Activated CD8-positive, alpha-beta memory T cell treated with anti-CD3 and anti-CD28 coated beads for 48 hours (primary cell): Measurements from ENCODE around the gene ZNF83.
"Not testable (repeated sequence)": the region's sequence is repeated elsewhere in the genome, so short reads cannot be mapped to it uniquely, and the experiment has no call there.

ENCODE experiments used
- DNase-seq, 3 experiments: peaks; one replicate each; pipeline ENCODE4 v3.0.0-alpha.2; 2020; ENCODE audit warnings: low read depth in 2 of 3, low spot score in 2 of 3

The ZNF83 gene

GRCh38 chr19:52637718-52638585 is at the start of gene ZNF83:
Gene ZNF83, minus strand, starts transcription at chr19:52638355.
- DNase-seq, result peak; percentile 60 to 70 (median 63)

DNA sequence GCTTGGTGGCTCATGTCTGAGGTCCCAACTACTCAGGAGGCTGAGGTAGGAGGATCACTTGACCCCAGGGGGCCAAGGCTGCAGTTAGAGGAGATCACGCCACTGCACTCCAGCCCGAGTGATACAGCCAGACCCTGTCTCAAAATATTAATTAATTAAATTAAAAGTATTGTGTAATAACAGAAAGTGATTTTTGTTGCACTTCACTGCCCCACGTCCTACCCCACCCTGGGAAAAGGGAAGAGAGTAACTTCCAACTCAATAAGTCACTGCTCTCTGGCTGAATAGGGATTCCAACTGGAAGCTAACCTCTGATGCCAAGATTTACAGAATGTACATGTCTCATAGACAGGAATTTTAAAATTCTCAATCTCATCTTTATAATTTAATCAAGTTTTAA is 49.5 kb upstream of the ZNF83 start:
- no peak for DNase-seq

GRCh38 chr19:52685811-52686210 is 47.7 kb upstream of the ZNF83 start:
- no peak for DNase-seq

- DNase-seq, result not testable (repeated sequence)
Measured at GRCh38 chr19:52681216-52681615, 43.1 kb upstream of the ZNF83 start.

DNA sequence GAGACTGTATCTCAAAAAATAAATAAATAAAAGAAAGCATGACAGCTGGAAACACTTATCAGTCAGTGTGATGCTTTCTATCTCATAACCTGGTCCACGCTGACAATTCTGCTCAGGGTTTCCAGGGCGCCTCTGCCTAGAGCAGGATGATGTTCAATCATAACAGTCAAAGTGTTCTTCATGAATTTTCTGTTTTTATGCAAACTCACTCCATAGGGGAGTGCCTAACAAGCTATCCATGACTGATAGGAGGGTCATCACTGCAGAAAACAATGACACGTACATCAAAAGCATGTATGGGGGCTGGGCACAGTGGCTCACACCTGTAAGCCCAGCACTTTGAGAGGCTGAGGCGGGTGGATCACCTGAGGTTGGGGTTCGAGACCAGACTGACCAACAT is 41.4 kb upstream of the ZNF83 start:
- no peak for DNase-seq

DNA sequence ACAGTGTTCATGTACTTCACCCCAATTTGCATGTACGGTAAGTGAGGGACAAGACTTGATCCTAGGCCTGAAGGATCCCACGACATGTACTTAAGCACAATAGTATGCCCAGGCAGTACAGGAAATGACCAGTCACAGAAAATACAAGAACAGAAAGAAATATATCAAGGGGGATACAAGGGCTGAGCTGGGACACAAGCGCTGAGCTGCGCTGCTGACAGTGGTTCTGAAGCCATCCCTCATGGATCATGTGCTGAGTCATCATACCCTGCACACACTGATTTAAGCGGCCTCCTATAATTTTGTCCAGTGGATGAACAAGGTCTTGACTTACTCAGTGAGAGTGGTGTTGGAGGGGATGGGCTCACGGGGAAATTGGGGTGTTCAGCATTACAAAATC is 37.1 kb upstream of the ZNF83 start:
- DNase-seq, result not testable (repeated sequence)

GRCh38 chr19:52673014-52673413 is 34.9 kb upstream of the ZNF83 start:
- DNase-seq, result no peak

DNA sequence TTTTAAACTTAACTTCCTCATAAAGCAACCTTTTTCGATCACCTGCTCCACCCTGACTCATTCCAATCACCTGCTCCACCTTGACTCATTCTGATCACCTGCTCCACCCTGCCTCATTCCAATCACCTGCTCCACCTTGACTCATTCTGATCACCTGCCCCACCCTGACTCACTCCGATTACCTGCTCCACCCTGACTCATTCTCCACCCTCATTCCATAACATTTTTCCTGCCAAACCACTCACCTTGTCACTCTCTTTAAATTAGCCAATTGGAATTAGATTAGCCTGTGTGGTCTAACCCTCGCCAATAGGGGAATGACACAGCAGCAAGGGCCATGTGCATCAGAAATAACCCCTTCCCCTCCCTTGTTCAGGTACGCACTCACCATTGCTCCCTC is 31.9 kb upstream of the ZNF83 start:
- no peak for DNase-seq

DNA sequence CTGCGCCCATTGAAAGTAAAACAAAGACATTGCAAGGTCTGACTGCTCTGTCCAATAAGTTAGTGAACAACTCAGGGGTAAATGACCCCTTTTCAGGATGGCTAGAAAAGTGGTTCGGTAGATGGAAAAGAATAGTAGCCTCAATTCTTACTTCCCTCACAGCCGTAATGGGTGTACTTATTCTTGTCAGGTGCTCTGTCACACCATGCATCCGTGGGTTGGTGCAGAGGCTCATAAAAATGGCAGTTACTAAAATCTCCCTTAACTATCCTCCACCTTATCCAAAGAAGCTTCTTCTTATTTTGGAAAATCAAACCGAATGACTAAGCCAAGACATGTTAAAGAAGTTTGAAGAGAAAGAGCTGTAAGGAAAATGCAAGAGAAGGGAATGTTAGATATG is 31.4 kb upstream of the ZNF83 start:
- no peak for DNase-seq

GRCh38 chr19:52667972-52668371 is 29.8 kb upstream of the ZNF83 start:
- no peak for DNase-seq

DNA sequence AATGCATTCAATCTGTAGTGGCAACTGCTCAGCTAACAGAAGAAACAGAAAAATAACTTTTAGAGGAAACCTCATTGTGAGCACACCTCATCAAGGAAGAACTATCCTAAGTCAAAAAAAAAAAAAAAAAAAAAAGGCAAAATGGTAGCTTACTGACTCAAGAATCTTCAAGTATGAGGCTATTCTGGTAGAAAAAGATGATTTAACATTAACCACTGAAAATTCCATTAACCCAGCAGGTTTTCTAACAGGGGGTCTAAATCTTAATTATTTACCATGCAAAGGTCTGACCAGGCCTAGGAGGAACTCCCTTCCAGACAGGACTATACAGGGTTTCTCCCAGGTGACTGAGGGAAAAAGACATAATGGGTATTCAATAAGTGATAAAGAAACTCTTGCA is 28.4 kb upstream of the ZNF83 start:
- DNase-seq, result no peak

DNA sequence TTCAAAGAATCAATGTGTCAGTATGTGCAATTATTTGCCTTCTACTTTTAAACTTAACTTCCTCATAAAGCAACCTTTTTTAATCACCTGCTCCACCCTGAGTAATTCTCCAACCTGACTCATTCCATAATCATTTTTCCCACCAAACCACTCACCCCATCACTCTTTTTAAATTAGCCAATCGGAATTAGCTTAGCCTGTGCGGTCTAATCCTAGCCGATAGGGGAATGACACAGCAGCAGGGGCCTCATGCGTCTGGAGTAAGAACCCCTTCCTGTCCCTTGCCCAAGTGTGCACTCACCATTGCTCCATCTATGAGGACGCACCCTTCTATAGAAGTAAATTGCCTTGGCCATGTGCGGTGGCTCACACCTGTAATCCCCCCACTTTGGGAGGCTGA is 27.4 kb upstream of the ZNF83 start:
- no peak for DNase-seq

- DNase-seq, result no peak
Measured at GRCh38 chr19:52665027-52665426, 26.9 kb upstream of the ZNF83 start.

GRCh38 chr19:52664461-52664860 is 26.3 kb upstream of the ZNF83 start:
- DNase-seq, result no peak

- no peak for DNase-seq
Measured at GRCh38 chr19:52662631-52663030, 24.5 kb upstream of the ZNF83 start.

DNA sequence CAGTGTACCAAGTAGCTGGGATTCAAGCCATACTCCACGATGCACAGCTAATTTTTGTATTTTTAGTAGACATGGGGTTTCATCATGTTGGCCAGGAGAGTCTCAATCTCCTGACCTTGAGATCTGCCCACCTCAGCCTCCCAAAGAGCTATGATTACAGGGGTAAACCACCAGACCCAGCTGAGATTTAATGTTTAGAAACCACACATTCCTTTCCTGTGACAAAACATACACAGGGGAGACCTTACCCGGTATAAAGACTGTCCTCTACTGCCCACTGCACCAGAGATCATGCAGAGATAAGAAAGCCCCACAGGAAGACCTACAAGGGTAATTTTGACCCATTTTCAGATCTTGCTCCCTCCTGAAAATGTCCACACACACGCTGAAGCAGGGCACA is 22.8 kb upstream of the ZNF83 start:
- no peak for DNase-seq

GRCh38 chr19:52659013-52659412 is 20.9 kb upstream of the ZNF83 start:
- no peak for DNase-seq

DNA sequence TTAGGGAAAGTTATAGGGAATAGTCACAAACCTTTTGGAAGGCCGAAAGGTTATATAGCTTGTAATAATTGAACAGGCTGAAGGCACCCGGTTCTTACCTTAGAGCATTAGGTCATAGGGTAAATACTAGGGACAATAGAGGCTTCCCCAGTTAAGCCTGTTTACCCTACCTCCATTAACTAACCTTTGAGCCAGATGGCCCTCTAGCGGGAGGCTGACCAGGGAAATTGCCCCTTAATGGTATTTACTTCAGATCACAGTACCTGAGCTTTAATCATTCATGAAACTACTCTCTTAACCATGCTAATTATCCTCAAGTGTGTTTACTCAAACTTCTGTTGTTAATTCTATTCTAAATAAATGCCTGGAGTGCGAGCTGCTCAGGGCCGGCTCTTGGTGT is 20.4 kb upstream of the ZNF83 start:
- DNase-seq, result no peak

- DNase-seq, result no peak
Measured at GRCh38 chr19:52653161-52653560, 15.0 kb upstream of the ZNF83 start.

GRCh38 chr19:52651956-52652355 is 13.8 kb upstream of the ZNF83 start:
- no peak for DNase-seq

DNA sequence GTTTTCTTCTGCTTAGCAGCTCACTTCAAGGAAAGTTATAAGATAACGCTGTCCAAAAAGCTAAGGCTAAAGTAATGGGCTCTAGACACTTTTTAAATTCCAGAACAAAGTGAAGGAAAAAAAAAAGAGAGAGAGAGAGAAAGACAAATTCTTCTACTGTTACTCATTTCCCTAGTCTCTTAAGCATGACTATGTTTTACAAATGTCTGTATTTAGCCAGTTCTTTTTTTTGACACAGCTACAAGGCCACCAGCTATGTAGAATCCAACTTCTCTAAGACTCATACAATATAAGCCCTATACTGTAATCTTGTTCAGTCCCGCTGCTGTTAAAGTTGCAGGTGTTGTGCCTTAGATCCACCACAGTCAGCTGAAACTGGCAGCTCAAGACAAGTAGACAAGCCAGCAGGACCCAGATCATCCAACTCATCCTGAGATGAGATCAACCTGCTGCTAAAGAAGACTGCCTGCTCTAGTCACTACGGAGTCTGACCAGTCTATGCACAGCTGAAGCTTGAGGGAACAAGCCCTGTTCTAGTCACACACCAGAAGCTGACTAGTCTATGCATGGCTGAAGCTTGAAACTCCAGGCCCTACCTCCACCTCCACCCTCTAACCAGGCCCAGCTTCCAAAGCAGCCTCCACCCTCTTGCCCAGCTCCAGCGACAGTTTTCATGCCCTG is 10.3 kb upstream of the ZNF83 start:
- DNase-seq, result no peak

- DNase-seq, result no peak
Measured at GRCh38 chr19:52646571-52647217, 8.5 kb upstream of the ZNF83 start.
